Neural cell (in vitro differentiated cells): ENCODE data around the gene BIRC2. TPM values are rescaled to one million over a fixed set of nuclear protein-coding genes. Genes with fewer than 3 reads are reported as not detected.

Source experiments
- H2AFZ ChIP-seq: fragments of 200-600, 300-800 bp; sonication (generic), shearing (Covaris generic); 2 replicates; pipeline ENCODE4 v1.6.0; 2014; ENCODE audit warnings: low read depth, mild to moderate bottlenecking, antibody characterized with exemption, low read length, moderate library complexity
- H3F3A ChIP-seq: fragments of 200-600 bp; shearing (Covaris generic); 2 replicates; pipeline ENCODE4 v1.6.1; 2016; ENCODE audit warnings: mild to moderate bottlenecking, moderate library complexity, mixed read lengths, antibody characterized with exemption, low read length; ENCODE audit not compliant: insufficient read depth, poor library complexity, severe bottlenecking
- H3K27ac ChIP-seq: fragments of 200-600, 300-800 bp; sonication (generic), shearing (Covaris generic); 2 replicates; pipeline ENCODE4 v1.5.1; 2014; ENCODE audit warnings: mild to moderate bottlenecking, low read length, moderate library complexity
- H3K27me3 ChIP-seq: fragments of 300-800, 200-600 bp; sonication (generic), shearing (Covaris generic); 2 replicates; pipeline ENCODE4 v1.6.0; 2014; ENCODE audit warnings: mild to moderate bottlenecking, low read depth, low read length, moderate library complexity; ENCODE audit not compliant: insufficient read depth
- H3K36me3 ChIP-seq: fragments of 300-800, 200-600 bp; sonication (generic), shearing (Covaris generic); 2 replicates; pipeline ENCODE4 v1.5.1; 2014; ENCODE audit warnings: mild to moderate bottlenecking, antibody characterized with exemption, low read length, moderate library complexity; ENCODE audit not compliant: insufficient read depth
- H3K4me2 ChIP-seq: fragments of 300-800, 200-600 bp; sonication (generic), shearing (Covaris generic); 2 replicates; pipeline ENCODE4 v1.6.0; 2014; ENCODE audit warnings: mild to moderate bottlenecking, low read length
- H3K4me3 ChIP-seq: fragments of 300-800, 200-600 bp; sonication (generic), shearing (Covaris generic); 2 replicates; pipeline ENCODE4 v1.5.1; 2014; ENCODE audit warnings: mild to moderate bottlenecking, low read length, moderate library complexity
- H3K79me2 ChIP-seq: fragments of 200-600 bp; shearing (Covaris generic); replicated peaks from 2 replicates; pipeline ENCODE4 v1.6.0; 2014; ENCODE audit warnings: mild to moderate bottlenecking, low read length, moderate library complexity; ENCODE audit not compliant: insufficient read depth
- H3K9ac ChIP-seq: fragments of 300-800, 200-600 bp; sonication (generic), shearing (Covaris generic); 2 replicates; pipeline ENCODE4 v1.6.1; 2016; ENCODE audit warnings: mild to moderate bottlenecking, low read length, mixed read lengths
- H3K9me2 ChIP-seq: fragments of 200-600 bp; shearing (Covaris generic); 2 replicates; pipeline ENCODE4 v1.6.1; 2016; ENCODE audit warnings: mild to moderate bottlenecking, low read length, mixed read lengths; ENCODE audit not compliant: insufficient read depth
- H3K9me3 ChIP-seq: fragments of 200-600, 300-800 bp; sonication (generic), shearing (Covaris generic); 2 replicates; pipeline ENCODE4 v1.6.1; 2016; ENCODE audit warnings: mild to moderate bottlenecking, mixed run types, low read length, moderate library complexity, mixed read lengths
- H4K20me1 ChIP-seq: fragments of 200-600 bp; shearing (Covaris generic); 2 replicates; pipeline ENCODE4 v1.6.1; 2016; ENCODE audit warnings: mild to moderate bottlenecking, mixed run types; ENCODE audit not compliant: insufficient read depth
- EP300 ChIP-seq: fragments of 450-650 bp; conservative IDR thresholded peaks from 2 replicates; pipeline ENCODE4 v1.6.1; 2014; ENCODE audit warnings: antibody characterized with exemption, mild to moderate bottlenecking, moderate library complexity; ENCODE audit not compliant: poor library complexity, severe bottlenecking
- EZH2 ChIP-seq: fragments of 200-600, 300-800 bp; shearing (Covaris generic), sonication (generic); IDR thresholded peaks from 2 replicates; pipeline ENCODE4 v1.6.1; 2014; ENCODE audit warnings: antibody characterized with exemption, low read length, borderline replicate concordance, mild to moderate bottlenecking; ENCODE audit not compliant: insufficient read depth, poor library complexity, severe bottlenecking
- MXI1 ChIP-seq: fragments of 450-650 bp; conservative IDR thresholded peaks from 2 replicates; pipeline ENCODE4 v1.6.1; 2014; ENCODE audit warnings: antibody characterized with exemption, mild to moderate bottlenecking; ENCODE audit not compliant: poor library complexity, severe bottlenecking
- POLR2AphosphoS5 ChIP-seq: IDR thresholded peaks from 2 replicates; pipeline ENCODE4 v1.6.1; 2012
- RAD21 ChIP-seq: fragments of 450-650 bp; conservative IDR thresholded peaks from 2 replicates; pipeline ENCODE4 v1.6.1; 2014; ENCODE audit warnings: antibody characterized with exemption, mild to moderate bottlenecking, moderate library complexity
- SMC3 ChIP-seq: fragments of 450-650 bp; conservative IDR thresholded peaks from 2 replicates; pipeline ENCODE4 v1.6.1; 2014; ENCODE audit warnings: antibody characterized with exemption, mild to moderate bottlenecking, moderate library complexity; ENCODE audit not compliant: poor library complexity
- TAF1 ChIP-seq: IDR thresholded peaks from 2 replicates; pipeline ENCODE4 v1.6.1; 2012; ENCODE audit warnings: low read depth
- polyA plus RNA-seq: library from polyadenylated mRNA; depleted of rRNA; stranded (reverse); fragments of >200 nt; gene quantifications from 2 replicates; pipeline ENCODE4 v1.2.3, GENCODE V29; 2014
- TF ChIP-seq, protein P1 (sequence below): IDR thresholded peaks from 2 replicates; pipeline ENCODE4 v1.6.1; 2012; ENCODE audit warnings: borderline replicate concordance
- TF ChIP-seq, protein P2 (sequence below): fragments of 450-650 bp; IDR thresholded peaks from 2 replicates; pipeline ENCODE4 v1.5.1; 2014; ENCODE audit warnings: antibody characterized with exemption, mild to moderate bottlenecking, moderate library complexity; ENCODE audit not compliant: poor library complexity, severe bottlenecking

The BIRC2 gene
- polyA plus RNA-seq, 1 donor from 2014 or later: 68.7 TPM

GRCh38 chr11:102398297-102398696, 51.3 kb downstream of the BIRC2 start:
- Histone ChIP-seq H3K36me3 (no peaks in the 10 kb centered on the region), H3K9ac (no peak overlapping the region), H3K27me3 (no peaks in the 10 kb centered on the region), H3K79me2 (no peaks in the 10 kb centered on the region), H2AFZ (no peak overlapping the region), H4K20me1 (no peaks in the 10 kb centered on the region), H3K4me3 (no peak overlapping the region), H3K9me2 (no peaks in the 10 kb centered on the region), H3F3A (no peaks in the 10 kb centered on the region), H3K4me2 (no peak overlapping the region), H3K9me3 (no peaks in the 10 kb centered on the region), H3K27ac (no peak overlapping the region)
- TF ChIP-seq EZH2 (no peak), EP300 (no peak), RAD21 (no peak), SMC3 (no peak), TAF1 (no peak), POLR2AphosphoS5 (no peak), MXI1 (no peak)
- TF ChIP-seq, protein P1, sequence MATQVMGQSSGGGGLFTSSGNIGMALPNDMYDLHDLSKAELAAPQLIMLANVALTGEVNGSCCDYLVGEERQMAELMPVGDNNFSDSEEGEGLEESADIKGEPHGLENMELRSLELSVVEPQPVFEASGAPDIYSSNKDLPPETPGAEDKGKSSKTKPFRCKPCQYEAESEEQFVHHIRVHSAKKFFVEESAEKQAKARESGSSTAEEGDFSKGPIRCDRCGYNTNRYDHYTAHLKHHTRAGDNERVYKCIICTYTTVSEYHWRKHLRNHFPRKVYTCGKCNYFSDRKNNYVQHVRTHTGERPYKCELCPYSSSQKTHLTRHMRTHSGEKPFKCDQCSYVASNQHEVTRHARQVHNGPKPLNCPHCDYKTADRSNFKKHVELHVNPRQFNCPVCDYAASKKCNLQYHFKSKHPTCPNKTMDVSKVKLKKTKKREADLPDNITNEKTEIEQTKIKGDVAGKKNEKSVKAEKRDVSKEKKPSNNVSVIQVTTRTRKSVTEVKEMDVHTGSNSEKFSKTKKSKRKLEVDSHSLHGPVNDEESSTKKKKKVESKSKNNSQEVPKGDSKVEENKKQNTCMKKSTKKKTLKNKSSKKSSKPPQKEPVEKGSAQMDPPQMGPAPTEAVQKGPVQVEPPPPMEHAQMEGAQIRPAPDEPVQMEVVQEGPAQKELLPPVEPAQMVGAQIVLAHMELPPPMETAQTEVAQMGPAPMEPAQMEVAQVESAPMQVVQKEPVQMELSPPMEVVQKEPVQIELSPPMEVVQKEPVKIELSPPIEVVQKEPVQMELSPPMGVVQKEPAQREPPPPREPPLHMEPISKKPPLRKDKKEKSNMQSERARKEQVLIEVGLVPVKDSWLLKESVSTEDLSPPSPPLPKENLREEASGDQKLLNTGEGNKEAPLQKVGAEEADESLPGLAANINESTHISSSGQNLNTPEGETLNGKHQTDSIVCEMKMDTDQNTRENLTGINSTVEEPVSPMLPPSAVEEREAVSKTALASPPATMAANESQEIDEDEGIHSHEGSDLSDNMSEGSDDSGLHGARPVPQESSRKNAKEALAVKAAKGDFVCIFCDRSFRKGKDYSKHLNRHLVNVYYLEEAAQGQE: no peak
- TF ChIP-seq, protein P2, sequence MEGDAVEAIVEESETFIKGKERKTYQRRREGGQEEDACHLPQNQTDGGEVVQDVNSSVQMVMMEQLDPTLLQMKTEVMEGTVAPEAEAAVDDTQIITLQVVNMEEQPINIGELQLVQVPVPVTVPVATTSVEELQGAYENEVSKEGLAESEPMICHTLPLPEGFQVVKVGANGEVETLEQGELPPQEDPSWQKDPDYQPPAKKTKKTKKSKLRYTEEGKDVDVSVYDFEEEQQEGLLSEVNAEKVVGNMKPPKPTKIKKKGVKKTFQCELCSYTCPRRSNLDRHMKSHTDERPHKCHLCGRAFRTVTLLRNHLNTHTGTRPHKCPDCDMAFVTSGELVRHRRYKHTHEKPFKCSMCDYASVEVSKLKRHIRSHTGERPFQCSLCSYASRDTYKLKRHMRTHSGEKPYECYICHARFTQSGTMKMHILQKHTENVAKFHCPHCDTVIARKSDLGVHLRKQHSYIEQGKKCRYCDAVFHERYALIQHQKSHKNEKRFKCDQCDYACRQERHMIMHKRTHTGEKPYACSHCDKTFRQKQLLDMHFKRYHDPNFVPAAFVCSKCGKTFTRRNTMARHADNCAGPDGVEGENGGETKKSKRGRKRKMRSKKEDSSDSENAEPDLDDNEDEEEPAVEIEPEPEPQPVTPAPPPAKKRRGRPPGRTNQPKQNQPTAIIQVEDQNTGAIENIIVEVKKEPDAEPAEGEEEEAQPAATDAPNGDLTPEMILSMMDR: no peak

DNA sequence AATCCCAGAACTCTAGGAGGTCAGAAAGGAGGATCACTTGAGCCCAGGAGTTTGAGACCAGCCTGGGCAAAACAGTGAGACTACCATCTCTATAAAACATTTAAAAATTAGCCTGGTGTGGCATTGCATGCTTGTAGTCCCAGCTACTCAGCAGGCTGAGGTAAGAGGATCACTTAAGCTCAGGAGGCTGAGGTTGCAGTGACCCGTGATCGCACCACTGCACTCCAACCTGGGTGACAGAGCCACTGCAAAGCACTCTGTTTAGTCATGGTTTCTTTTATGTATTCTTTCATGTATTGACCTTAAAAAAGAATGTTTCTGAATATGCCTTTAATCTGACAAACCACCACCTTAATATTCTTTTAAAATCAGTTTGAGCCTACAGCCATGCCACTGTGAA, 52.2 kb downstream of the BIRC2 start:
- H3K79me2 ChIP-seq: no peaks in the 10 kb centered on the region
- TF ChIP-seq EZH2 (no peak), POLR2AphosphoS5 (no peak), EP300 (no peak), MXI1 (no peak), RAD21 (no peak), TAF1 (no peak), SMC3 (no peak)
- TF ChIP-seq, protein P1: no peak
- TF ChIP-seq, protein P2: no peak
- H3K9me3 ChIP-seq: no peaks in the 10 kb centered on the region
- no peak overlapping the region for H3K27ac ChIP-seq
- no peaks in the 10 kb centered on the region for H4K20me1 ChIP-seq
- no peaks in the 10 kb centered on the region for H3K9me2 ChIP-seq
- H3F3A ChIP-seq: no peaks in the 10 kb centered on the region
- no peak overlapping the region for H2AFZ ChIP-seq
- H3K36me3 ChIP-seq: no peaks in the 10 kb centered on the region
- H3K4me3 ChIP-seq: no peak overlapping the region
- H3K9ac ChIP-seq: no peak overlapping the region
- H3K27me3 ChIP-seq: no peaks in the 10 kb centered on the region
- no peak overlapping the region for H3K4me2 ChIP-seq
